ENCODE data around the gene ATOH1.

The ATOH1 gene, protein sequence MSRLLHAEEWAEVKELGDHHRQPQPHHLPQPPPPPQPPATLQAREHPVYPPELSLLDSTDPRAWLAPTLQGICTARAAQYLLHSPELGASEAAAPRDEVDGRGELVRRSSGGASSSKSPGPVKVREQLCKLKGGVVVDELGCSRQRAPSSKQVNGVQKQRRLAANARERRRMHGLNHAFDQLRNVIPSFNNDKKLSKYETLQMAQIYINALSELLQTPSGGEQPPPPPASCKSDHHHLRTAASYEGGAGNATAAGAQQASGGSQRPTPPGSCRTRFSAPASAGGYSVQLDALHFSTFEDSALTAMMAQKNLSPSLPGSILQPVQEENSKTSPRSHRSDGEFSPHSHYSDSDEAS

DNA sequence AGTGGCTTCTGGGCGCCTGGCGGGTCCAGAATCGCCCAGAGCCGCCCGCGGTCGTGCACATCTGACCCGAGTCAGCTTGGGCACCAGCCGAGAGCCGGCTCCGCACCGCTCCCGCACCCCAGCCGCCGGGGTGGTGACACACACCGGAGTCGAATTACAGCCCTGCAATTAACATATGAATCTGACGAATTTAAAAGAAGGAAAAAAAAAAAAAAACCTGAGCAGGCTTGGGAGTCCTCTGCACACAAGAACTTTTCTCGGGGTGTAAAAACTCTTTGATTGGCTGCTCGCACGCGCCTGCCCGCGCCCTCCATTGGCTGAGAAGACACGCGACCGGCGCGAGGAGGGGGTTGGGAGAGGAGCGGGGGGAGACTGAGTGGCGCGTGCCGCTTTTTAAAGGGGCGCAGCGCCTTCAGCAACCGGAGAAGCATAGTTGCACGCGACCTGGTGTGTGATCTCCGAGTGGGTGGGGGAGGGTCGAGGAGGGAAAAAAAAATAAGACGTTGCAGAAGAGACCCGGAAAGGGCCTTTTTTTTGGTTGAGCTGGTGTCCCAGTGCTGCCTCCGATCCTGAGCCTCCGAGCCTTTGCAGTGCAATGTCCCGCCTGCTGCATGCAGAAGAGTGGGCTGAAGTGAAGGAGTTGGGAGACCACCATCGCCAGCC, at the start of gene ATOH1:
Gene ATOH1, plus strand, starts transcription at position 422 of the 663 bp plus-strand sequence. Its CDS starts 174 bp downstream, at position 596.
- TF ChIP-seq, protein P1, sequence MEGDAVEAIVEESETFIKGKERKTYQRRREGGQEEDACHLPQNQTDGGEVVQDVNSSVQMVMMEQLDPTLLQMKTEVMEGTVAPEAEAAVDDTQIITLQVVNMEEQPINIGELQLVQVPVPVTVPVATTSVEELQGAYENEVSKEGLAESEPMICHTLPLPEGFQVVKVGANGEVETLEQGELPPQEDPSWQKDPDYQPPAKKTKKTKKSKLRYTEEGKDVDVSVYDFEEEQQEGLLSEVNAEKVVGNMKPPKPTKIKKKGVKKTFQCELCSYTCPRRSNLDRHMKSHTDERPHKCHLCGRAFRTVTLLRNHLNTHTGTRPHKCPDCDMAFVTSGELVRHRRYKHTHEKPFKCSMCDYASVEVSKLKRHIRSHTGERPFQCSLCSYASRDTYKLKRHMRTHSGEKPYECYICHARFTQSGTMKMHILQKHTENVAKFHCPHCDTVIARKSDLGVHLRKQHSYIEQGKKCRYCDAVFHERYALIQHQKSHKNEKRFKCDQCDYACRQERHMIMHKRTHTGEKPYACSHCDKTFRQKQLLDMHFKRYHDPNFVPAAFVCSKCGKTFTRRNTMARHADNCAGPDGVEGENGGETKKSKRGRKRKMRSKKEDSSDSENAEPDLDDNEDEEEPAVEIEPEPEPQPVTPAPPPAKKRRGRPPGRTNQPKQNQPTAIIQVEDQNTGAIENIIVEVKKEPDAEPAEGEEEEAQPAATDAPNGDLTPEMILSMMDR (IDR thresholded peaks at IDR 0.05; ENCODE audit: low read depth, low read length), result no peak
- no peak for DNase-seq (ENCODE audit: extremely low read depth, low read depth)

DNA sequence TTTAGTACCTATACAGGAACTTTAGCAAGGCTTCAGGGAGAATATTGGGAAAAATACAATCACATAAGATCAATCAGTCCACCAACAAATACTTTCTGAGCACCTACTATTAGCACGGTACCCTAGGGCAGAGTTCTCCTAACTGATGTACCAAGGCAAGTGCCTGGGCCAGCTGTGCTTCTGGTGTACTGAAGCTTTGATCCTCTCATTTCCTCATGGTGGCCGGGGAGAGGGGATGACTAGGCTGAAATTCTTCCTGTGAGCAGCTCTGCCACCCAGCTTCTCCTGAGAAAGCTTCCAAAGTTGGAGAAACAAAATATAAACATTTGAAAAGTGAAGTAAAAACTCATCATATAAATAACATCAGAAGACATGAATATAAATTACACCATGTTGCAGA, 49.3 kb upstream of the ATOH1 start:
- TF ChIP-seq, protein P1 (IDR thresholded peaks at IDR 0.05; ENCODE audit: low read depth, low read length), result no peak
- DNase-seq (ENCODE audit: extremely low read depth, low read depth), result no peak

DNA sequence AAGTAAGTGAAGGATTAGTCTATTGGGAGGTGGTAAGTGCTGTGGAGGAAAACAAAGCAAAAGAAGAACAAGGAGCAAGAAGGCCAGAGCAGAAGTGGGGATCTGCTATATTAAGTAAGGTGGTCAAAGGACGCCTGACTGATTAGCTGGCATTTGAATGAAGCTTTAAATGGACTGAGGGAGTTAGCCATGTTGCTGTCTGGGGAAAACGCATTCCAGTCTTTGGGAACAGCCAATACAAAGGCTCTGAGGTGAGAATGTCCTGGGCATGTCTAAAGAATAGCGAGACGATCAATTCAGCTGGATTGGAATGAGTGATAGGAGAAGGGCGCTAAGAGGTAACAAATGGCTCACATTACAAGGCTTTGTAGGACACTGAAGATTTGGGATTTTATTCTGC, 48.5 kb upstream of the ATOH1 start:
- TF ChIP-seq, protein P1 (IDR thresholded peaks at IDR 0.05; ENCODE audit: low read depth, low read length), result no peak

DNA sequence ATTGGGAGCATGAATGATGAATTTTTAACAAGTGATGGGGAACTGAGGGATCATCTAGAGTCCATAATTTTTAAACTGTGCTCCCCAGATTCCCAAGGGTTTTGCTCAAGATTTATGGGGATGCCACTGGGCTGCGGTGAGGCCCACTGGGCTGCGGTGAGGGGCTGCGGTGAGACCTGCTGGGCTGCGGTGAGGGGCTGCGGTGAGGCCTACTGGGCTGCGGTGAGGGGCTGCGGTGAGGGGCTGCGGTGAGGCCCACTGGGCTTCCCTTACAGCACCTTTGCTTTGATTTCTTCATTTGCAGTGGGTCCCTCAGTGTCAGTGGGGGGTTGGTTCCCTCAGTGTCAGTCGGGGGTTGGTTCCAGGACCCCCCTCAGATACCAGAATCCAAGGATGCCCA, 47.4 kb upstream of the ATOH1 start:
- TF ChIP-seq, protein P1 (IDR thresholded peaks at IDR 0.05; ENCODE audit: low read depth, low read length), result no peak
- no peak for DNase-seq (ENCODE audit: extremely low read depth, low read depth)

More for the DNA sequence above, 48.5 kb upstream of the ATOH1 start:
- no peak for DNase-seq (ENCODE audit: extremely low read depth, low read depth)

DNA sequence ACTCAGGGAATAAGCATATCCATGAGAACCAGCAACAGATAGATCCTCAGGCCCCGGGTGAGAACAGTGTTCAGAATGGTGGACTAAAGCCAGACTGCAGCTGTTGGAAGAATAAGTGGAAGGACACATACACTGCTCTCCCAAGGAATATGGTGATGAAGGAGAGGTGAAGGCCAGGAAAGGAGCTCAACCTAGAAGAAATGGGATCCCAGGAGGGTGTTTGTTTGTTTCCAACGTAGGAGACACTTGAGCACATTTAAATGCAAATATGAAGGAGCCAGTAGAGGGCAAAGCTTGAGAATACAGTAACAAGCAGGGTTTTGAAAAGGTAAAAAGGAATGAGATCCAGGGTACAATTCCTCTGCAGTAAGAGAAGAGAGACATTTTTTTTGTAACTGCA, 42.4 kb upstream of the ATOH1 start:
- TF ChIP-seq, protein P1 (IDR thresholded peaks at IDR 0.05; ENCODE audit: low read depth, low read length), result no peak
- no peak for DNase-seq (ENCODE audit: extremely low read depth, low read depth)

DNA sequence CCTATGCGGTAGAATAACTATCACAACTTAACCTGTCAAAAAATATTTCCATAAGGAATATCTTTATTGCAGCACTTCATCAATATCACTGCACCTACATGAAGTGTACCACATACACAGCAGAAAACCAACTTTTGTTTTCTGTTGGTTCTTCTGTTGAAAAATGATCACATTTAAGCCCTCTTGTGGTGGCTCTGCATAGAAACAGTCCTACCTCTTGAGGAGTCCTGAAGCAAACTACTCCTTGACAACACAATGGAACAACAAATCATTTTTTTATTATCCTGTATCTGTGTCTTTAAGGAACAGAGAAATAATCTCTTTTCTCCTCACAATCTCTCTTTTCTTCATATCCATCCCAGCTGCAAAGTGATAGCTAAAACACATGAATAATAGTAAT, 39.8 kb upstream of the ATOH1 start:
- TF ChIP-seq, protein P1 (IDR thresholded peaks at IDR 0.05; ENCODE audit: low read depth, low read length), result peak; percentile 20
- no peak for DNase-seq (ENCODE audit: extremely low read depth, low read depth)

DNA sequence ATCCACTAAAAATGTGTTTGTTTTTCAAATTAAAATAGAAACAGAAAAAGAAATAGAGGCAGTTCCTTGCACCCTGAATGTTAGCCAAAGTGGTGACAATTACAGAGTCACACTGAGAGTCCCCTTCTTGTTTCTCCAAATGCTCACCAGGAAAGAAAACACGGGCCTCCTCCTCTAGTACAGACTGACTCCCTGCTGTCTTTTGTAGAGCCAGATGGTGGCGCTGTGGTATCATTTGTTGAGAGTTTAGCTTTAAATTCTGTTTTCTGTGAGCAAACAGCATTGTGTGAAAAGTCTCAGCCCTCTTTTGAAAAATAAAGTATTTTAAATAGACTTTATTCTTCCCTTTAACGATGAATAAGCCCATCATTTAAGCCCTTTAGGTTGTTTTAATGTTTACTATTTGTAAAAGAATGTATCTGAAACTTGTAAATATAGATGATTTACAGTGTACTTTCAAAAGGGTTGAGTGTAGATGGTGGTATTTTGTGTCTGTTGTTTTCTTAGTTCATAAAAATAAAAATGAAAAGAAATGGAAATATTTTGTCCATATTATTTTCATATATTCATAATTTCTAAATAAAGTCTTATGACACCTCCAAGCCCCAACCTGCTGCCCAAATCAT, 36.9 kb upstream of the ATOH1 start:
- peak; percentile 5 for DNase-seq (ENCODE audit: extremely low read depth, low read depth)
- TF ChIP-seq, protein P1 (IDR thresholded peaks at IDR 0.05; ENCODE audit: low read depth, low read length), result peak; percentile 81

All from AG09319 (cell line).